ENCODE measurements around the gene PAX3. TPM values are rescaled to one million over a fixed set of nuclear protein-coding genes. Genes with fewer than 3 reads are reported as not detected.

The PAX3 gene
- total RNA-seq, 1 donor from 2014 or later: not detected

GRCh38 chr2:222238072-222238471, 60.7 kb downstream of the PAX3 start:
- DNase-seq (ENCODE audit: extremely low read depth, low read depth, low spot score): no peak

GRCh38 chr2:222232839-222233238, 66.0 kb downstream of the PAX3 start:
- DNase-seq (ENCODE audit: extremely low read depth, low read depth, low spot score): no peak

GRCh38 chr2:222232372-222232771, 66.4 kb downstream of the PAX3 start:
- DNase-seq (ENCODE audit: extremely low read depth, low read depth, low spot score): no peak

GRCh38 chr2:222228054-222228453, 70.7 kb downstream of the PAX3 start:
- no peak for DNase-seq (ENCODE audit: extremely low read depth, low read depth, low spot score)

GRCh38 chr2:222218786-222219185, 80.0 kb downstream of the PAX3 start:
- no peak for DNase-seq (ENCODE audit: extremely low read depth, low read depth, low spot score)

GRCh38 chr2:222217712-222218111, 81.1 kb downstream of the PAX3 start:
- DNase-seq (ENCODE audit: extremely low read depth, low read depth, low spot score): no peak

- no peak for DNase-seq (ENCODE audit: extremely low read depth, low read depth, low spot score)
Measured at GRCh38 chr2:222214885-222215284, 83.9 kb downstream of the PAX3 start.

GRCh38 chr2:222213049-222213448, 85.7 kb downstream of the PAX3 start:
- DNase-seq (ENCODE audit: extremely low read depth, low read depth, low spot score): no peak

GRCh38 chr2:222212571-222212970, 86.2 kb downstream of the PAX3 start:
- DNase-seq (ENCODE audit: extremely low read depth, low read depth, low spot score): no peak

- no peak for DNase-seq (ENCODE audit: extremely low read depth, low read depth, low spot score)
Measured at GRCh38 chr2:222208010-222208690, 90.6 kb downstream of the PAX3 start.

- DNase-seq (ENCODE audit: extremely low read depth, low read depth, low spot score): no peak
Measured at GRCh38 chr2:222205136-222205535, 93.7 kb downstream of the PAX3 start.

- no peak for DNase-seq (ENCODE audit: extremely low read depth, low read depth, low spot score)
Measured at GRCh38 chr2:222203041-222203440, 95.8 kb downstream of the PAX3 start.

GRCh38 chr2:222196159-222196558, 102.6 kb downstream of the PAX3 start:
- DNase-seq (ENCODE audit: extremely low read depth, low read depth, low spot score): no peak

GRCh38 chr2:222194669-222195068, 104.1 kb downstream of the PAX3 start:
- DNase-seq (ENCODE audit: extremely low read depth, low read depth, low spot score): no peak

- no peak for DNase-seq (ENCODE audit: extremely low read depth, low read depth, low spot score)
Measured at GRCh38 chr2:222193328-222193983, 105.3 kb downstream of the PAX3 start.

GRCh38 chr2:222180619-222181018, 118.2 kb downstream of the PAX3 start:
- no peak for DNase-seq (ENCODE audit: extremely low read depth, low read depth, low spot score)

- DNase-seq (ENCODE audit: extremely low read depth, low read depth, low spot score): no peak
Measured at GRCh38 chr2:222179592-222179991, 119.2 kb downstream of the PAX3 start.

GRCh38 chr2:222178450-222178849, 120.3 kb downstream of the PAX3 start:
- no peak for DNase-seq (ENCODE audit: extremely low read depth, low read depth, low spot score)

GRCh38 chr2:222176890-222177289, 121.9 kb downstream of the PAX3 start:
- no peak for DNase-seq (ENCODE audit: extremely low read depth, low read depth, low spot score)

- no peak for DNase-seq (ENCODE audit: extremely low read depth, low read depth, low spot score)
Measured at GRCh38 chr2:222174450-222174849, 124.3 kb downstream of the PAX3 start.

GRCh38 chr2:222169346-222169745, 129.5 kb downstream of the PAX3 start:
- DNase-seq (ENCODE audit: extremely low read depth, low read depth, low spot score): no peak

- no peak for DNase-seq (ENCODE audit: extremely low read depth, low read depth, low spot score)
Measured at GRCh38 chr2:222167762-222168161, 131.0 kb downstream of the PAX3 start.

- DNase-seq (ENCODE audit: extremely low read depth, low read depth, low spot score): no peak
Measured at GRCh38 chr2:222160944-222161343, 137.9 kb downstream of the PAX3 start.
